Activated T-cell treated with anti-CD3 and anti-CD28 coated beads for 24 hours (primary cell): ENCODE results near the gene ADRM1.

ENCODE experiments used
- DNase-seq: peaks from one replicate; pipeline ENCODE4 v3.0.0-alpha.2; 2020; ENCODE audit warnings: low read depth

ADRM1 gene

DNA sequence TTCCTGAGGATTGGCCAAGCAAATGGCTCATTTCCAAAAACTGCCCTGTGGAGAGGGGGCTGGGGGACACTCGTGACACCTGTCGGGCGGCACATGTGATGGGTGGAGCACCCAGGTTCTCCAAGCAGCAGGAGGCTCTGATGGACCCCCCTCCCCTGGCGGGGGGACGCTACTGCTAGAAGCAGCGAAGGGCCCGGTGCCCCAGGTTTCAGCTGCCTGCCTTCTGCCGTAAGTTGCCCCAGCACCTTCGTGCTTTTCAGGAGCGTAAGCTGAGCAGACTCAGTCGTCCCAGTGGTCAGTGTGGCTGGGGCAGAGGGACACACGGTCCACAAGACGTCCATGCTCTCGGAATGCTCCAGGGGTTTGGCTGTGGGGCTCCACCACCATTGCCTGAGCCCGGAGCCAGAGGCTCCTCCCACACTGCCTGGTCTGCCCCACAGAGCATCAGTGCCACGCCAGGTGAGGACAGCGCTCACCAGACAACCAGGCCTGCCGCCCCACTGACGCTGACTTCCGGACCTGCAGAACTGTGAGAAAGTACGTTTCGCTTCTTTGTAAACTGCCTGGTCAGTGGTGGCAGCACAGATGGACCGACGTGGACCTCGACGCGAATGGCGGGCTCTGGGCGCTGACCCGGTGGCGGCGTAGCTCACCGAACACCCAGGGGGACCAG lies 4.1 kb upstream of the ADRM1 start:
- DNase-seq: no peak

DNA sequence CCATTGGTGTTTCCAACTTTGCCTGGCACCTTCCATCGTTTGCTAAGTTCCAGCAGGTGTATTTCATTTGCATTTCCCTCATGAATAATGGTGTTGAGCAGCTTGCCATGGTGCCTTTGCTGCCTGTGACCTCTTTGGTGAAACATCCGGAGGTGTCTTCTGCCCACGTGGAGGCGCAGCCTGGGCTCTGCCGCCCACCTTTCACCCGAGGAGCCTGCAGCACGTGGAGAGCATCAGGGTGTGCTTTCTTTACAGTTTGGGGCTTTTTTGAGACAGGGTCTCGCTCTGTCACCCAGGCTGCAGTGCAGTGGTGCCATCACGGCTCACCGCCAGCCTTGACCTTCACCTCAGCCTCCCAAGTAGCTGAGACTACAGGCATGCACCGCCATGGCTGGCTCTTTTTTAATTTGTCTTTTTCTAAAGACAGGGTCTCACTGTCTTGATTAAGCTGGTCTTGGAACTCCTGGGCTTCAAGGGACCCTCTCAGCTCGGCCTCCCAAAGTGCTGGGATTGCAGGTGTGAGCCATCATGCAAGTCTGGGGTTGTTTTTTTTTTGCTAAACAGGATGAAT lies 3.0 kb upstream of the ADRM1 start:
- no peak for DNase-seq

DNA sequence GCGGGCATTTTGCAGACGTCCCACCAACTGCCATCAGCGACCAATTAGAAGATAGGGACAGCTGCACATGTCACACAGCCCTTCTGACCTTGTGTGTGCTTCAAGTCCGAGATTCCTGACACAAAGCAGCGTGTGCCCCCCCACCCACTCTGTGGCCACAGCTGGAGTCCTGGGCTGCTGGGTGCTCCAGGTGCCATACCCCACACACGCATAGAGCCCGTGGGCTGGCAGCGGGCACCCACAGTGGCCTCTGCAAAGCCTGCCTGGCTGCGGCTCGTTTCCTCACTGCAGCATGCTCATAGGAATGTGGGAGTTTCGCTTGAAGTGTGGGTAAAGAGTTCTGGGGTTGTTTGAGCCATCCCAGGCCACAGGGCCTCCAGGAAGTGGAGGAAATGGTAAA lies 2.5 kb upstream of the ADRM1 start:
- no peak for DNase-seq

DNA sequence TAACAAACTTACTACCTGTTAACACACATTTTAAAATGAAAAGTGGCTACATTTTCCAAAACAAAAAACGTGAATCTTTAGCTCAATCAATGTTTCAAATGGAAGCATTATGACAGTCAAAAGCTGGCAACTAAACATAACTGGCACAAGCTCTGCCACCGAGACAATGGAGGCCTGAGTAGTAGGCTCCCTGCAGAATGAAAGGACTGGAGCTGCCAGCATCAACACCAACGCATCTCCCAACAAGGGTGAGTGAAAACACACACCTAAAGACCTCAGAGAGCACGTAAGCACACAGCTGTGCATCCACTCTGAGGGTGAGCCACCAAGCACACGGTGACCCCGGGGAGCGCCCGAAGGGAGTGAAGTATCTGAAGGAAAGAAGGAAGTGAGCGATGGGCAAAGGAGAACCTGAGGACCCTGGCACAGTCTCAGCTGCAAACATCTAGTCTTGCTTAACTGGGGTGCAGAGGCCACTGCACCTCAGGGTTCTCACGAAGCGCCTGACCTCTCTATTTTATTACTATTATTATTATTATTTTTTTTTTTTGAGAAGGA lies 1.6 kb upstream of the ADRM1 start:
- no peak for DNase-seq

DNA sequence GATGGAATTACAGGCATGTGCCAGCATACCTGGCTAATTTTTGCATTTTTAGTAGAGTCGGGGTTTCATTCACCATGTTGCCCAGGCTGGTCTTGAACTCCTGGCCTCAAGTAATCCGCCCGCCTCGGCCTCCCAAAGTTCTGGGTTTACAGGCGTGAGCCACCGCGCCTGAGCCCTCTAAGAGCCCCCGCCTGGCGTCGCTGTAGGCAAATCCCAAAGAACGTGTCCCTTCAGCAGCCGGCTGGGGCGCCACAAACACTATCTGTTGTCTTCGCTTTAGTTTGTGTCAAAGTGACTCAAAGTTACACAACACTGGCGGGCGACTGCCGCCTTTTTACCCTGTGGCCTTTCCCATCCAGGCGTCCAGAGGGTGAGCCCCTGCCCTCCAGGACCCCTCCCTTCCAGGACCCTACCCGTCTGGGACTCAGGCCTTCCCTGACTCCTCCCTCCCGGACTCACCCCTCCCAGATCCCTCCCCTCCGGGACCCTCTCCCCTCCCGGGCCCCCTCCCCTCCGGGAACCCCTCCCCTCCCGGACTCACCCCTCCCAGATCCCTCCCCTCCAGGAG lies 940 bp upstream of the ADRM1 start:
- DNase-seq: peak; percentile 82

DNA sequence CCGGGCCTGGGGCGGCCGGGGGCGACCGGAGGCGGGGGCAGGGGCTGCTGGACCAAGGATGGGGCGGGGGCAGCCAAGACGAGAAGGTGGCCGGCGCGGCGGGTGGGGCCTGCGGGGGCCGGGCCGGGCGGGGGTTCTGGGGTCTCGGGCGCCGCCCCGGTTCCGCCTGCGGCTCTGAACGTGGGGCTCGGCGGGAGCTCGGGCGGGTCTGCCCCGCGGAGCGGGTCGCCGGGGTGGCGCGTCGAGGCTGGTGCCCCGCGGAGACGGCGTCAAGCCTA lies 204 bp downstream of the ADRM1 start:
- DNase-seq: no peak

DNA sequence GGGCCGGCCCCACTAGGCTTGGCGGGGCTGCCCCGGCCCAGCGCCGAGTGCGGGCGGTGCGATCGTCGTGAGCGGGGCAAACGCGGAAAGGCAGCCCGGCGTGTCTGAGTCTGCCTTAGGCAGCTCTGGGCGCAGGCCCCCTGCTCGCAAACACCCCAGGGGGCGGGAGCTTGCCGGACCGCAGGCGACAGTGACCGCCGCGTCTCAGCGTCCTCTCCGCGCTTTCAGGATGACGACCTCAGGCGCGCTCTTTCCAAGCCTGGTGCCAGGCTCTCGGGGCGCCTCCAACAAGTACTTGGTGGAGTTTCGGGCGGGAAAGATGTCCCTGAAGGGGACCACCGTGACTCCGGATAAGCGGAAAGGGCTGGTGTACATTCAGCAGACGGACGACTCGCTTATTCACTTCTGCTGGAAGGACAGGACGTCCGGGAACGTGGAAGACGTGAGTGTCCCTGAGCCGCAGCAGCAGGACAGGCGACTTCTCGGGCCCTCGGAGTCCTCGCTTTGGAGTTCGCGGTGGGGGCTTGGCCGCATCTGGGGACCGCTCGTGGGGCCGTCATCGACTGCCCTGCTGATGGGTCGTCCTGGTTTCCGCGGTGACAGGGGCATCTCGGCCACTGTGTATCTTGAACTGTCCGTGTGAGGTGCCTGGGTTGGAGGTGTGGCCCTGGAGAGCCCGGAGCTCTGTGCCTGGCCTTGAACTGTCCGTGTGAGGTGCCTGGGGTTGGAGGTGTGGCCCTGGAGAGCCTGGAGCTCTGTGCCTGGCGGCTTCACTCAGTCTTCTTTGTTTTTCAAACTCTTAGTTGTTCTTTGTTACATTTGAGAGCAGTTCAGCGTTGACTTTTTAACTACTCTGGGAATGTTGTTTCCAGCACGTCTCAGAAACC lies 786 bp downstream of the ADRM1 start:
- DNase-seq: no peak

DNA sequence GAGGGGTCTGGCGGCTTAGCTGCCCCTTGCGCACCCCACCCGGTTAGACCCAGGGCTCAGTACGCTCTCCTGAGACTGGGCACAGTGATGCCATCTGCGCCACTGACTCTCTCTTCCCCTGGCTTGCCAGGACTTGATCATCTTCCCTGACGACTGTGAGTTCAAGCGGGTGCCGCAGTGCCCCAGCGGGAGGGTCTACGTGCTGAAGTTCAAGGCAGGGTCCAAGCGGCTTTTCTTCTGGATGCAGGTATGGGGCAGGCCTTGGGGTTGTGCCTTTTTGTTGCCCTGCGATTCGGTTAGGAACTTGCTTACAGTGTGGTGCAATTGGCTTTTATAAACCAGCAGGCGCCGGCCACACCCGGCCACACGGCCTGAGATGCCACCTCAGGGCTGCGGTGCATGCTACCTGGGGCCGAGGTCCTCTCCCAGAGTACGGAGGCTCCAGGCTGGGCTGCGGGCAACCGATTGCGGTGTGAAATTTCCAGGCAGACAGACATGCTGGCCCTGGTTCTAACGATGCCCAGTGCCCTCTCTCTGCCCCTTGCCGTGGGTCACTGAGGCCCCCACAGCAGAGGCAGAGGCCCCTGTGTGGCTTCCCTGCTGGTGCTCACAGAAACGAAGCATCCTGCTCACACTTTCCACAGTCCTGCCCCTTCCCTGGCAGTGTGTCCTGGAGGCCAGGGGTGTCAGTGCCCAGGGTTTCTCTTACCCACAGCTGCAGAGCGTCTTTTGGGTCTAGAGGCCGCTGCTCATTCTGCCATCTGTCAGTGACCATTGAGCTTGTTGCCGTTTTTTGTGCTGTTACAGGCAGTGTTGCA lies 1.7 kb downstream of the ADRM1 start:
- DNase-seq: no peak

DNA sequence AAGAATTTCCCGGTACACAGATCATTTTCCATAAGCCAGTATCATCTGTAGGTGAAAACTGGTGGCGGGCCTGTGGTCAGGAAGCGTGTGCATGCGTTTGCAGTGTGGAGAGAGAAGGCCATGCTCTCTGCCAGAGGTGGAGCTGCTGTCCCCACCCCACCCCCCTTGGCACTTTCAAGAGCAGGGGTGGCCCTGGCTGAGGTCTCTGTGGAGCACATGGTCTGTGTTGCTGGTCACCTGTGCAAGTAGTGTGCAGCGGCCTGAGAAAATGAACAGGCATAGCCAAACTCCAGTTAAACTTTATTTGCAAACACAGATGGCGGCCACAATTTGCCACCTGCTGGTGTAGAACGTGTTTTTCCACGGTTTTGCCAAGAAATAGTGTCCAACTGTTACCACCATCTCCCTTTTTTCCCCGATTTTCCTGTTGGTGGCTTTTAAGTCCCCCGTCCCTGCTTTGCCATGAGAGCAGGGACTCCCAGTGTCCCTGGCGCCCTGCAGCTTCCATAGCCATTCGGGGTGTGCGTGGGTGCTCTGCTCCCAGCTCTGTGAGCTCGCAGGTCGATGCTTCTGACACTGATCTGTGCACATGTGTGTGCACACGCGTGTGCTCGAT lies 2.5 kb downstream of the ADRM1 start:
- no peak for DNase-seq

DNA sequence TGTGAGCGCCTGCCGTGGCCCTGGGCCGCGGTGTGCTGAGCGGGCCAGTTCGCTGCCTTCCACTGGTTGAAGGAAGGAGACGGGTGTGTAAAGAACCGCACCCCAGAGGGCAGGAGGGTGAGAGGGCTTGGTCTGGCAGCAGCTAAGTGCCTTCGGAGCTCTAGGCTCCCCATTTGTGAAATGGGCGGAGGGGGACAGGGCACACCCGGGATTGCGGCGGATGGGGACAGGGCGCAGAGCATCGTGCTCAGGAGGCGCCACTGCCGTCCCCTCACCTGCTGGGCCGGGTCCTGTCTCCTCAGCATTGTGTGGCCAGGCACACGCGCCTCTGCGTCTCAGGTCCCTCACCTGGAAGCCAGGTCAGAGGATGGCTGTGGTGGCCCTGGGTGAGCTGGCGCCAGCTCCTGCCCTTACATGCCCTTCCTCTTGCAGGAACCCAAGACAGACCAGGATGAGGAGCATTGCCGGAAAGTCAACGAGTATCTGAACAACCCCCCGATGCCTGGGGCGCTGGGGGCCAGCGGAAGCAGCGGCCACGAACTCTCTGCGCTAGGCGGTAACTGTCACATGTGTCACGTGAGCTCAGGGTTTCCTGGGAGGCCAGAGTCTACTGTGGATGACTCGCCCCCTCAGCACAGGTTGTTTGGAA lies 3.1 kb downstream of the ADRM1 start:
- no peak for DNase-seq

DNA sequence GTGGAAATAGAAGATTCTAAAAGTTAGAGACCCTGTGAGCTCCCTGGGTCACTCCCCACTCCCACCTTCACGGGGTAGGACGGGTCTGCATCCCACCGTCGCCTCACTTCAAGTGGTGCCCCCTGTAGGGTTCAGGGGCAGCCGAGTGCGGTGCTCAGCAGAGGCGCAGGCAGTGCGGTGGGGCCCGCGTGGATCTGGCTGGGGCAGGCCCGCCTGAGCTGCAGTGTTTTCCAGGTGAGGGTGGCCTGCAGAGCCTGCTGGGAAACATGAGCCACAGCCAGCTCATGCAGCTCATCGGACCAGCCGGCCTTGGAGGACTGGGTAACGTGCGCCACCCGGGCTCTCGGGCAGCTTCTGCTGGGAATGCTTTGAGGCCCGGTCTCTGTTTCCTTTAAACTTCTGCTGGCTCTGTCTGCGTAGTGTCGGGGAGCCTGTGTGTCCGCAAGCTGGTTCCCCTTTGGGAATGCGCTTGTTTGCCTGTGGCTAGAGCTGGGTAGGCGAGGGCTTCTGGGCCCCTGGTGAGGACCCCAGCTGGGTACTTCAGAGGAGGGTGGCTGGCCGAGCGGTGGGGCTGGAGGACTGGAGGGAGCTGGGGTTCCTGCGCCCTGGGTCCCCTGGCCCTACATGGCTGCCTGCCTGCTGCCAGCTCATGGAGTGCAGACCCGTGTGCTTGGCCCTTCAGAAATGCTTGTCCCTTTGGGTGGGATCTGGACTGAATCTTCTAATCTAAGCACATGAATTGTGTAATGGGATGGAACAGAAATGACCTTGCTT lies 3.8 kb downstream of the ADRM1 start:
- no peak for DNase-seq

DNA sequence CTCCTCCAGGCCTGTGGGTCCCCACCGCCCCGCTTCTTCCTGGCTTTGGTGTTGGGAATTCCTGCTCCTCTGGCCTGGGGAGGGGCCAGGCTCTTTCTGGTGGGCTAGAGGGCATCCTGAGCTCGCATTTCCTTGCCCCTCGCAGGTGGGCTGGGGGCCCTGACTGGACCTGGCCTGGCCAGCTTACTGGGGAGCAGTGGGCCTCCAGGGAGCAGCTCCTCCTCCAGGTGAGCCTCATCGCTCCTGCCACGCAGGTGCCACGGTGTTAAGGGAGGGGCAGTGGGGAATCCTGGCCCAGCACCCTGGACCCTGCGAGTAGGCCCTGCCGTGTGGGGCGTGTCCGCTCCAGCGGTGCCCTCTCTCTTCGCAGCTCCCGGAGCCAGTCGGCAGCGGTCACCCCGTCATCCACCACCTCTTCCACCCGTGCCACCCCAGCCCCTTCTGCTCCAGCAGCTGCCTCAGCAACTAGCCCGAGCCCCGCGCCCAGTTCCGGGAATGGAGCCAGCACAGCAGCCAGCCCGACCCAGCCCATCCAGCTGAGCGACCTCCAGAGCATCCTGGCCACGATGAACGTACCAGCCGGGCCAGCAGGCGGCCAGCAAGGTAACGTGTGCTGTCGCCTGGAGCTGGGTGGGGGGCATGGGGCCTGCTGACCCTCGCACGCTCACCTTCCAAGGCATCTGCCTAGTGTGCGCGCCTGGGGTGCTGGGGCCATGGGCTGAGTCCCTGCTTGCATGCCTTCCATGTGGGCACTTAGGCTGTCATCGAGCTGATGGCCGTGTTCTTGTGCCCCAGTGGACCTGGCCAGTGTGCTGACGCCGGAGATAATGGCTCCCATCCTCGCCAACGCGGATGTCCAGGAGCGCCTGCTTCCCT lies 4.7 kb downstream of the ADRM1 start:
- no peak for DNase-seq

DNA sequence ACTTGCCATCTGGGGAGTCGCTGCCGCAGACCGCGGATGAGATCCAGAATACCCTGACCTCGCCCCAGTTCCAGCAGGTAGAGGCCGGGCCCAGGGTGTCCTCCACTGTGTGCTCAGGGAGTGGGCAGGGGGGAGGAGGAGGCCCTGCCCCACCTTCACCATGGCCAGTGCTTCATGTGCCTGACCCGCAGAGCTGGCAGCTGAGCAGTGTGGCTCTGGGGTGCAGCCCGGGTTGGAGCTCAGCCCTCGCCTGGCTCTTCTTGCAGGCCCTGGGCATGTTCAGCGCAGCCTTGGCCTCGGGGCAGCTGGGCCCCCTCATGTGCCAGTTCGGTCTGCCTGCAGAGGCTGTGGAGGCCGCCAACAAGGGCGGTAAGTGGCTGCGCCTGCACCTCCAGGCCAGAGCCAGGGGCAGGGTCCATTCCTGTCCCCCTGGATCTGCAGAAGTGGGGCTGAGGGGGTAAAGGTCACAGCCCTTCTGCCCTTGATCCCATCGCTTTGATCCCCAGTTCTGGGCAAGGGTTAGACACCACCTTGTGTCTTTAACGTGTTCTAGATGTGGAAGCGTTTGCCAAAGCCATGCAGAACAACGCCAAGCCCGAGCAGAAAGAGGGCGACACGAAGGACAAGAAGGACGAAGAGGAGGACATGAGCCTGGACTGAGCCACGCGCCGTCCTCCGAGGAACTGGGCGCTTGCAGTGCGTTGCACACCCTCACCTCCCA lies 5.5 kb downstream of the ADRM1 start:
- DNase-seq: no peak

DNA sequence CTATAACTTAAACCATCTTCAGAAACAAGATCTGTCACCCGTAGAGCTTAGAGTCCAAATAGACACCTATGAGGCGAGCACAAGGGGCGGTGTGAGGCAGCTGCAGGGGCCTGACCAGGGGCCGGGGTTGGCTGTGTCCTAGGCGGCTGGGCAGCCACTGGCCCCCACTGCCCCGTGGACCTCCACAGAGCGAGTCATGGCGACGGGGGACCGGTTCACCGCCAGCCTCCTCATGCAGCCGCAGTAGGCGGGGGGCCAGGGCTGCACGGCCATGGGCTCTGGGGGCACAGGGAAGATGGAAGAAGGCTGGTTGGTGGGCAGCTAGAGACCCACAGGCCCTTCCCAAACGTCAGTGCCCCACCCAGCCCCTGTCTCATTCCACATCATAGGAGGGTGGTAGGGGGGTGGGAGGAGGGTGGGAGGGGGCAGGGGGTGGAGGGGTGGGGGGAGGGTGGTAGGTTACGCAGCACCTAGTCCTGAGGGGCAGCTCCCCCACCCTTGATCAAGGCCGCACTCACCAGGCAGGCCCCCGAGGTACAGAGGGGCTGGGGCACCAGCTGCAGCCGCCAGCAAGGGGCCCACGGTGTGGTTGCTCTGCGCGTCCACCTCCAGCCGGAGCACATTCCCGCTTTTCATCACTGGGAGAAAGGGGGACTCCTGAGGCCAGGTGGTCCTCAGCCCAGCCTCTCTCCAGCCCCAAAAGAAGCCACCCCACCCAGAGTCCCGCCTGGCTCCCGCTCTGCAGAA lies 6.6 kb downstream of the ADRM1 start:
- no peak for DNase-seq

DNA sequence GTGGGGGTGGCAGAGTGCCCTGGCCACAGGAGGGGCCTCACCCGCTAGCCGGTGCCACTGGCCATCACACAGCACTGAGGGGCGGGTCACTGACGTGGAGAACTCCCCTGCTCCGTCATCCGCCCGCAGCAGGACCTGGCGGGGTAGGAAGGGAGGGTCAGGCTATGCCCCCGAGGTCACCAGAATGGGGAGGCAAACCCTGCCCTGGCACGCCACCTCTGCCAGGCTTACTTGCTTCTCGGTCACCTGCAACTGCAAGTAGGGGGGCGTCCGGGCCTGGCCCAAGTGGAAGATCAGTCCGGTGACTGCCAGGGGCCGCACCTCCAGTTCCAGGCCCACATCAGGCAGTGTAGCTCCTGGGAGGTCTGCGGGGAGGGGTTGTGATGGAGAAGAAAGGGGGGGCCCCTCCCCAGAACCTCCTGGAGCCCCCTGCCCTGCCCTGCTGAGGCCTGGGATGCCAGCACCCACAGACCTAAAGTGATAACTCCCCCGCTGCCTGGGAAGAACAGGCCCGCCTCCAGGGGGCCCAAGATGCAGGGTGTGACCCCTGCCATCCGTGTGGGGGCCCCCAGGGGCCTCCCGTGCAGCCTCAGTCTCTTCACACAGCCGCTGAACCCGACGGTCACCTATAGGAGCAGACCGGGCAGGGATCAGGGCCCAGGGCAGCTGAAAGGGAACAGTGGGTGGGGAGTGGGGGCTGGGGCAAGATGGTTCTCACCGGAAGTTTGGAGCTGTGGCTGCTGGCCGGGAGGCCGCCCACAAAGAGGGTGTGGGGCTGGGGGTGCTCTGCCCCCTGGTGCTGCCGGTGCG lies 7.4 kb downstream of the ADRM1 start:
- no peak for DNase-seq

DNA sequence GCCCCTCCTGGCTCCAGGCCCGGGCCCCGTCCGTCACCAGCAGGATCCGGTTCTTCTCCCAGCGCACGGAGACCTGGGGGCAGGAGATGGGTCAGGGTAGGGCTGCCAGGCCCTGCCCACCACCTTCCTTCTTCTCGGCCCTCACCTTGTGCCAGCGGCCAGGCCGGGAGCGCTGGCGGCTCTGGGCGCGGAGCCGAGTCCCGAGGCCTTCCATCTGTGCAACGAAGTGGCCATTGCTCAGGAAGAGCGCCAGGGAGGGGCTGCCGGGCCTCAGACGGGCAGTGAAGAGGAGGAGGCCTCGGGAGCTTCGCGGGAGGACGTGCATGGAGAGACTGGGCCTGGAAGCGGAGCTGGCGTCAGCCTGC lies 7.9 kb downstream of the ADRM1 start:
- no peak for DNase-seq

DNA sequence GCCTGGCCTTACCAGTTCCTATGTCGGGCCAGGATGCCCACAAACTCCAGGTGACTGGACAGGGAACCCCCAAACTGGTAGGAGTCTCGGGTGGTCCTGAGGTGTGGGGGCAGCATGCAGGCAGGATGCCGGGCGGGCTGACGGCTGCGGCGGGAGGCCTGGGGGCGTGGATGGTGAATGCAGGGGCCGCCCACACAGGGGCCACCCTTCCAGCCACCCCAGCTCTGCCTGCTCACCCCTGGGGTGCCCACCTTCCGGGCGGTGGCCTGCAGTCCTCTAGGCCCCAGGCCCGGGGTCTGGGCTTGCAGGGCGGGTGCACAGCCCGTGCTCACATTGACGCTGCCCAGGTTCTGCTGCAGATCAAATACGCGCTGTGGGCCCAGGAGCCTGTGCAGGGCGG lies 8.4 kb downstream of the ADRM1 start:
- DNase-seq: no peak
